ENCODE data around the gene OR5C1. TPM values are rescaled to one million over a fixed set of nuclear protein-coding genes. Genes with fewer than 3 reads are reported as not detected.

The OR5C1 gene
- total RNA-seq, 1 donor from 2014 or later = not detected

Other genes with a start within 250 kb of the OR5C1 start
- not detected in 2 replicates for gene OR1N2, start 235.8 kb upstream of the OR5C1 start, total RNA-seq
- 0.30 TPM in 1 of 2 replicates, not detected in the other for gene OR1L8, start 205.5 kb upstream of the OR5C1 start, total RNA-seq
- gene OR1Q1, start 174.2 kb upstream of the OR5C1 start, total RNA-seq = not detected in 2 replicates
- gene OR1B1, start 131.3 kb upstream of the OR5C1 start, total RNA-seq = not detected in 2 replicates
- not detected in 2 replicates for gene OR1L1, start 127.2 kb upstream of the OR5C1 start, total RNA-seq
- gene OR1L3, start 113.8 kb upstream of the OR5C1 start, total RNA-seq = not detected in 2 replicates
- gene OR1L4, start 64.9 kb upstream of the OR5C1 start, total RNA-seq = not detected in 2 replicates
- not detected in 2 replicates for gene OR1L6, start 46.6 kb upstream of the OR5C1 start, total RNA-seq
- gene OR1K1, start 11.2 kb downstream of the OR5C1 start, total RNA-seq = not detected in 2 replicates
- gene PDCL, start 39.7 kb downstream of the OR5C1 start, total RNA-seq = 23.1 and 24.1 TPM in 2 replicates
- 46.1 and 48.9 TPM in 2 replicates for gene RC3H2, start 116.4 kb downstream of the OR5C1 start, total RNA-seq
- 10.8 and 11.9 TPM in 2 replicates for gene ZBTB6, start 124.4 kb downstream of the OR5C1 start, total RNA-seq
- gene ZBTB26, start 142.6 kb downstream of the OR5C1 start, total RNA-seq = 6.8 and 7.2 TPM in 2 replicates
- 28.2 and 32.7 TPM in 2 replicates for gene RABGAP1, start 152.1 kb downstream of the OR5C1 start, total RNA-seq
- gene GPR21, start 244.7 kb downstream of the OR5C1 start, total RNA-seq = 0.23 and 0.91 TPM in 2 replicates